Measurements from ENCODE around the gene PKN2.

PKN2 gene

GRCh38 chr1:88751714-88752113, 67.6 kb downstream of the PKN2 start:
- no peaks in the 10 kb centered on the region for H3K27me3 ChIP-seq (ENCODE audit: control insufficient read depth, insufficient read depth, low read length)
- WGBS (ENCODE audit: insufficient coverage, insufficient read length): no CpG with 5 or more reads among the region's 4 CpGs

GRCh38 chr1:88753506-88753905, 69.4 kb downstream of the PKN2 start:
- H3K27ac ChIP-seq (ENCODE audit: low read length): no peak overlapping the region
- no peak for DNase-seq (ENCODE audit: low read depth, low spot score)
- no CpG with 5 or more reads among the region's 6 CpGs for WGBS (ENCODE audit: insufficient coverage, insufficient read length)
- H3K27me3 ChIP-seq (ENCODE audit: control insufficient read depth, insufficient read depth, low read length): no peaks in the 10 kb centered on the region
- H3K4me1 ChIP-seq (ENCODE audit: control insufficient read depth, insufficient read depth, low read length): no peaks in the 10 kb centered on the region
- H3K9me3 ChIP-seq (ENCODE audit: control insufficient read depth, insufficient read depth, low read length): no peaks in the 10 kb centered on the region
- H3K36me3 ChIP-seq (ENCODE audit: control insufficient read depth, insufficient read depth, low read length): no peaks in the 10 kb centered on the region
- no peak overlapping the region for H3K4me3 ChIP-seq (ENCODE audit: low read length)

More at GRCh38 chr1:88751714-88752113, 67.6 kb downstream of the PKN2 start:
- Histone ChIP-seq H3K4me3 (ENCODE audit: low read length) (no peak overlapping the region), H3K27ac (ENCODE audit: low read length) (no peak overlapping the region), H3K4me1 (ENCODE audit: control insufficient read depth, insufficient read depth, low read length) (no peaks in the 10 kb centered on the region), H3K9me3 (ENCODE audit: control insufficient read depth, insufficient read depth, low read length) (no peaks in the 10 kb centered on the region), H3K36me3 (ENCODE audit: control insufficient read depth, insufficient read depth, low read length) (no peaks in the 10 kb centered on the region)
- no peak for DNase-seq (ENCODE audit: low read depth, low spot score)

- Histone ChIP-seq H3K36me3 (ENCODE audit: control insufficient read depth, insufficient read depth, low read length) (no peaks in the 10 kb centered on the region), H3K4me1 (ENCODE audit: control insufficient read depth, insufficient read depth, low read length) (no peaks in the 10 kb centered on the region), H3K4me3 (ENCODE audit: low read length) (no peak overlapping the region), H3K27ac (ENCODE audit: low read length) (no peak overlapping the region), H3K27me3 (ENCODE audit: control insufficient read depth, insufficient read depth, low read length) (no peaks in the 10 kb centered on the region), H3K9me3 (ENCODE audit: control insufficient read depth, insufficient read depth, low read length) (no peaks in the 10 kb centered on the region)
- no CpG with 5 or more reads among the region's 1 CpG for WGBS (ENCODE audit: insufficient coverage, insufficient read length)
- no peak for DNase-seq (ENCODE audit: low read depth, low spot score)
Observed at GRCh38 chr1:88763649-88764406, 79.8 kb downstream of the PKN2 start.

- Histone ChIP-seq H3K27me3 (ENCODE audit: control insufficient read depth, insufficient read depth, low read length) (no peaks in the 10 kb centered on the region), H3K27ac (ENCODE audit: low read length) (no peak overlapping the region), H3K4me1 (ENCODE audit: control insufficient read depth, insufficient read depth, low read length) (no peaks in the 10 kb centered on the region; the same call in 1 of the 2 replicates), H3K9me3 (ENCODE audit: control insufficient read depth, insufficient read depth, low read length) (no peaks in the 10 kb centered on the region), H3K36me3 (ENCODE audit: control insufficient read depth, insufficient read depth, low read length) (no peaks in the 10 kb centered on the region; the same call in 1 of the 2 replicates), H3K4me3 (ENCODE audit: low read length) (no peak overlapping the region)
- no peak for DNase-seq (ENCODE audit: low read depth, low spot score)
Observed at GRCh38 chr1:88768187-88768586, 84.1 kb downstream of the PKN2 start.

- H3K36me3 ChIP-seq (ENCODE audit: control insufficient read depth, insufficient read depth, low read length): no peaks in the 10 kb centered on the region; the same call in 1 of the 2 replicates
- no CpG with 5 or more reads among the region's 5 CpGs for WGBS (ENCODE audit: insufficient coverage, insufficient read length)
- H3K4me1 ChIP-seq (ENCODE audit: control insufficient read depth, insufficient read depth, low read length): peaks cover 4% of the 10 kb centered on the region; the same call in 1 of the 2 replicates
- no peak overlapping the region for H3K4me3 ChIP-seq (ENCODE audit: low read length)
- no peaks in the 10 kb centered on the region for H3K9me3 ChIP-seq (ENCODE audit: control insufficient read depth, insufficient read depth, low read length)
- DNase-seq (ENCODE audit: low read depth, low spot score): no peak
- no peak overlapping the region for H3K27ac ChIP-seq (ENCODE audit: low read length)
- H3K27me3 ChIP-seq (ENCODE audit: control insufficient read depth, insufficient read depth, low read length): no peaks in the 10 kb centered on the region
Observed at GRCh38 chr1:88768816-88769215, 84.7 kb downstream of the PKN2 start.

- no peak for DNase-seq (ENCODE audit: low read depth, low spot score)
- WGBS (ENCODE audit: insufficient coverage, insufficient read length): no CpG with 5 or more reads among the region's 3 CpGs
- H3K4me1 ChIP-seq (ENCODE audit: control insufficient read depth, insufficient read depth, low read length): peaks cover 13% of the 10 kb centered on the region
- H3K27me3 ChIP-seq (ENCODE audit: control insufficient read depth, insufficient read depth, low read length): no peaks in the 10 kb centered on the region
- no peak overlapping the region for H3K27ac ChIP-seq (ENCODE audit: low read length)
- no peaks in the 10 kb centered on the region for H3K9me3 ChIP-seq (ENCODE audit: control insufficient read depth, insufficient read depth, low read length)
- no peaks in the 10 kb centered on the region; the same call in 1 of the 2 replicates for H3K36me3 ChIP-seq (ENCODE audit: control insufficient read depth, insufficient read depth, low read length)
- no peak overlapping the region for H3K4me3 ChIP-seq (ENCODE audit: low read length)
Observed at GRCh38 chr1:88773540-88774150, 89.6 kb downstream of the PKN2 start.

- Histone ChIP-seq H3K4me1 (ENCODE audit: control insufficient read depth, insufficient read depth, low read length) (peaks cover 15% of the 10 kb centered on the region), H3K4me3 (ENCODE audit: low read length) (no peak overlapping the region), H3K36me3 (ENCODE audit: control insufficient read depth, insufficient read depth, low read length) (no peaks in the 10 kb centered on the region; the same call in 1 of the 2 replicates), H3K9me3 (ENCODE audit: control insufficient read depth, insufficient read depth, low read length) (no peaks in the 10 kb centered on the region), H3K27ac (ENCODE audit: low read length) (no peak overlapping the region), H3K27me3 (ENCODE audit: control insufficient read depth, insufficient read depth, low read length) (no peaks in the 10 kb centered on the region)
- DNase-seq (ENCODE audit: low read depth, low spot score): no peak
- WGBS (ENCODE audit: insufficient coverage, insufficient read length): no CpG with 5 or more reads among the region's 1 CpG
Observed at GRCh38 chr1:88774151-88774556, 90.1 kb downstream of the PKN2 start.

GRCh38 chr1:88777604-88778149, 93.6 kb downstream of the PKN2 start:
- WGBS (ENCODE audit: insufficient coverage, insufficient read length): no CpG with 5 or more reads among the region's 3 CpGs
- no peaks in the 10 kb centered on the region for H3K9me3 ChIP-seq (ENCODE audit: control insufficient read depth, insufficient read depth, low read length)
- H3K36me3 ChIP-seq (ENCODE audit: control insufficient read depth, insufficient read depth, low read length): no peaks in the 10 kb centered on the region; the same call in 1 of the 2 replicates

GRCh38 chr1:88779880-88780279, 95.8 kb downstream of the PKN2 start:
- no peaks in the 10 kb centered on the region for H3K27me3 ChIP-seq (ENCODE audit: control insufficient read depth, insufficient read depth, low read length)
- no peak overlapping the region for H3K4me3 ChIP-seq (ENCODE audit: low read length)
- no peaks in the 10 kb centered on the region for H3K9me3 ChIP-seq (ENCODE audit: control insufficient read depth, insufficient read depth, low read length)
- no peak overlapping the region for H3K27ac ChIP-seq (ENCODE audit: low read length)
- H3K36me3 ChIP-seq (ENCODE audit: control insufficient read depth, insufficient read depth, low read length): no peaks in the 10 kb centered on the region; the same call in 1 of the 2 replicates
- H3K4me1 ChIP-seq (ENCODE audit: control insufficient read depth, insufficient read depth, low read length): peaks cover 7% of the 10 kb centered on the region
- DNase-seq (ENCODE audit: low read depth, low spot score): no peak

More at GRCh38 chr1:88777604-88778149, 93.6 kb downstream of the PKN2 start:
- Histone ChIP-seq H3K4me3 (ENCODE audit: low read length) (no peak overlapping the region), H3K27ac (ENCODE audit: low read length) (peak overlapping the region; percentile 19), H3K4me1 (ENCODE audit: control insufficient read depth, insufficient read depth, low read length) (peaks cover 17% of the 10 kb centered on the region), H3K27me3 (ENCODE audit: control insufficient read depth, insufficient read depth, low read length) (no peaks in the 10 kb centered on the region)
- DNase-seq (ENCODE audit: low read depth, low spot score): no peak

- no peak overlapping the region for H3K27ac ChIP-seq (ENCODE audit: low read length)
- H3K36me3 ChIP-seq (ENCODE audit: control insufficient read depth, insufficient read depth, low read length): peaks cover 3% of the 10 kb centered on the region; the same call in 1 of the 2 replicates
- DNase-seq (ENCODE audit: low read depth, low spot score): no peak
- H3K4me3 ChIP-seq (ENCODE audit: low read length): no peak overlapping the region
- H3K4me1 ChIP-seq (ENCODE audit: control insufficient read depth, insufficient read depth, low read length): peaks cover 5% of the 10 kb centered on the region
- H3K27me3 ChIP-seq (ENCODE audit: control insufficient read depth, insufficient read depth, low read length): no peaks in the 10 kb centered on the region
- H3K9me3 ChIP-seq (ENCODE audit: control insufficient read depth, insufficient read depth, low read length): no peaks in the 10 kb centered on the region
Observed at GRCh38 chr1:88780485-88780884, 96.4 kb downstream of the PKN2 start.
